Small intestine (tissue), 7 donors: ENCODE measurements around the gene MYZAP. TPM values are rescaled to one million over a fixed set of nuclear protein-coding genes. Genes with fewer than 3 reads are reported as not detected.
A peak's percentile ranks its signal among the peaks of the same experiment; 100 is the strongest.

ENCODE experiments used
- DNase-seq, 2 donors: peaks; one replicate each; pipeline versions ENCODE4 v3.0.0 to v3.0.0-alpha.2; 2013
- FAIRE-seq: peaks from 2 replicates; lab custom pipeline; 2012; peaks lifted over from hg19 to GRCh38; lab: Jason Lieb, UNC
- H3K27ac ChIP-seq, 3 donors: one replicate each; pipeline ENCODE4 v1.5.1; 2013; ENCODE audit warnings: low read length in 2 of 3, mild to moderate bottlenecking in 2 of 3, control low read depth in 1 of 3, inconsistent platforms in 1 of 3, low read depth in 1 of 3, moderate library complexity in 1 of 3
- H3K27me3 ChIP-seq, 3 donors: one replicate each; pipeline ENCODE4 v1.6.1; 2013; ENCODE audit warnings: low read length in 3 of 3, inconsistent platforms in 1 of 3; ENCODE audit not compliant: control insufficient read depth in 3 of 3, insufficient read depth in 3 of 3
- H3K36me3 ChIP-seq, 3 donors: one replicate each; pipeline ENCODE4 v1.6.1; 2013; ENCODE audit warnings: low read length in 3 of 3, inconsistent platforms in 1 of 3, low read depth in 1 of 3, mild to moderate bottlenecking in 1 of 3, moderate library complexity in 1 of 3; ENCODE audit not compliant: control insufficient read depth in 3 of 3, insufficient read depth in 2 of 3
- H3K4me1 ChIP-seq, 3 donors: one replicate each; pipeline ENCODE4 v1.6.1; 2013; ENCODE audit warnings: low read length in 2 of 3, inconsistent platforms in 1 of 3, low read depth in 1 of 3, mild to moderate bottlenecking in 1 of 3, moderate library complexity in 1 of 3; ENCODE audit not compliant: control insufficient read depth in 3 of 3, insufficient read depth in 2 of 3
- H3K4me3 ChIP-seq, 3 donors: one replicate each; pipeline ENCODE4 v1.5.1; 2013; ENCODE audit warnings: low read length in 3 of 3, control low read depth in 1 of 3, inconsistent platforms in 1 of 3, low read depth in 1 of 3, mild to moderate bottlenecking in 1 of 3, moderate library complexity in 1 of 3
- H3K9me3 ChIP-seq, 2 donors: one replicate each; pipeline ENCODE4 v1.6.1; 2013; ENCODE audit warnings: low read depth in 1 of 2, low read length in 1 of 2; ENCODE audit not compliant: control insufficient read depth in 2 of 2, insufficient read depth in 1 of 2
- WGBS, 3 donors: extraction: QIAGEN DNeasy Blood & Tissue Kit; methylation state at CpG; one replicate each; pipeline ENCODE4 v1.1.7; 2013; 5-methylcytosine and 5-hydroxymethylcytosine counted together
- polyA plus RNA-seq, 4 donors: library from polyadenylated mRNA; stranded (reverse) in 3 of 4; unstranded in 1 of 4; fragments of 200-250 nt in 3 of 4; fragments of 120-200 nt in 1 of 4; gene quantifications; one replicate each; pipeline versions ENCODE4 v1.2.1 to v1.2.3, GENCODE V29; 2013
- donor health status: healthy with polysubstance abuse.
- donor health status: control.
- donor health status: control.
- donor health status: Bipolar disorder and iron deficiency.
- donor health status: healthy.

Gene MYZAP
- polyA plus RNA-seq, 4 donors, result 12.8 to 38.6 (median 28.5) TPM

- Histone ChIP-seq H3K27ac (peak overlapping the region; percentile 21 to 65 (median 27)), H3K4me1 (peaks cover 0 to 33% (median under 1%) of the 10 kb centered on the region in 3 donors), H3K27me3 (peaks cover 0 to 4% (median 0%) of the 10 kb centered on the region in 3 donors), H3K4me3 (no peak overlapping the region), H3K9me3 (no peaks in the 10 kb centered on the region), H3K36me3 (no peaks in the 10 kb centered on the region)
- 8 to 22% (median 14%) methylated on average over 10 of the region's 10 CpGs for WGBS, 3 donors
- FAIRE-seq (no peak), DNase-seq (peak; percentile 51 to 76)
These were observed 26.4 kb upstream of the MYZAP start for GRCh38 chr15:57565311-57565710.

DNA sequence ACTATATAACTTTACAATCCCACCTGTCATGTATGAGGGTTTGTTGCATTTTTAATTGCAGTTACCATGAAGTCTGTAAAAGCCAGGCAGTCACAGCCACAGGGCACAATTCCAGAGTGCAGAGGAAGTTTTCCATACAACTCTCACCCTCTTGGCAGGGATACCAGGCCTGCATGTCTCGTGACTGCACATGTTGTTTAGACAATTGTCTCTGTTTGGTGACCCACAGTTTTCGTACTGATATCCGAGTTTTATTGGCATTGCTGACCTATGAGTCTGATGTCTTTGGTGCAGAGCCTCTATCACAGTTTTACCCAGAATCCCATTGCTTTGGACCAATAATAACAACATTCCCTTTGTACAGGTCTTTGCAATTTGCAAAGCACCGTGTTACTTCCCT, 24.9 kb upstream of the MYZAP start:
- FAIRE-seq, result no peak
- Histone ChIP-seq H3K4me1 (peaks cover 0 to 21% (median 0%) of the 10 kb centered on the region in 3 donors), H3K36me3 (no peaks in the 10 kb centered on the region), H3K27me3 (peaks cover 0 to 4% (median 0%) of the 10 kb centered on the region in 3 donors), H3K4me3 (no peak overlapping the region), H3K9me3 (no peaks in the 10 kb centered on the region), H3K27ac (peak overlapping the region in 2 of 3 donors; percentile 34 to 38)
- 12 to 45% (median 21%) methylated on average over 4 of the region's 4 CpGs for WGBS, 3 donors
- DNase-seq, result peak; percentile 57 to 67

DNA sequence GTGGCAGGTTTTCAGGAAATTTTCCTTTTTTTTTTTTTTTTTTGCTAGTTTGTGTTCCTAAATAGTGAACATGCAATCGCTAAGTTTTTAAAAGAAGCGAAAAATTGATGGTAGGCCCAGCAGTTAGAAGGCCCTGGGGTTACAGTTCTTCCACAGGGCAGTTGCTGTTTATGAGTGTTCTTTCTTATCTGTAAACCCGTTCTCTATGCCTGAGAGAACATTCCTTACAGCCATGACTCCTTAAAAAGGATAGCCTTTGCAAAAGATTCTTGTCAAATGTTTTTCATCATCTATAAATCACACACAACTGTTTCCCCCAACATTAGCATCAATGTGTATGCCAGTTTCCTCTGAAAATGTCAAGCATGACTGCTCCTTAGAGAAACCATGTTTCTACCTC, 23.8 kb upstream of the MYZAP start:
- Histone ChIP-seq H3K4me1 (peaks cover 0 to 19% (median 0%) of the 10 kb centered on the region in 3 donors), H3K27me3 (peaks cover 0 to 4% (median 0%) of the 10 kb centered on the region in 3 donors), H3K9me3 (no peaks in the 10 kb centered on the region), H3K4me3 (no peak overlapping the region), H3K36me3 (no peaks in the 10 kb centered on the region), H3K27ac (no peak overlapping the region)
- DNase-seq, result no peak
- WGBS, 3 donors, result 69 to 85% (median 75%) methylated on average over 3 of the region's 3 CpGs
- FAIRE-seq, result no peak

DNA sequence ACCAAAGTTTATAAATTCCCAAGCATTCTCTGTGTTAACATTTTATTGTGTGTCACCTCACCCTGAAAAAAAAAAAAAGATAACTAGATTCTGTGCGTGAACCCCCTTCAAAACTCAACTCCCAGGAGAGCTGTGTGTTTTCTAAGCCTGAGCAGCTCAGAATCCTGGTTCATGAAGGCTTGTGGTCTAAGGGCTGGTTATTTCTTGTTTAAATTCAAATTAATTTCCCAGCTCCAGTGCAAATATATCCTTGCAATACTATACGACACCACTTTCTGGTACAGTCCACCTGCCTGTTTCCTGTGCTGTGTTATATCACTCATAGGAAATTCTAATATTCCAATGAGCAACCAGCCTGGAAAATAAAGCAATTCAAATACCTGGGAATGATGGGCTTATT, 23.4 kb upstream of the MYZAP start:
- H3K9me3 ChIP-seq, result no peaks in the 10 kb centered on the region
- WGBS, 3 donors, result 84 to 92% (median 89%) methylated on average over 2 of the region's 2 CpGs
- H3K27me3 ChIP-seq, result peaks cover 0 to 4% (median 0%) of the 10 kb centered on the region in 3 donors
- H3K4me3 ChIP-seq, result no peak overlapping the region
- peaks cover 0 to 17% (median 0%) of the 10 kb centered on the region in 3 donors for H3K4me1 ChIP-seq
- DNase-seq (no peak), FAIRE-seq (no peak)
- no peak overlapping the region for H3K27ac ChIP-seq
- no peaks in the 10 kb centered on the region for H3K36me3 ChIP-seq

- H3K4me1 ChIP-seq, result peaks cover 0 to 11% (median 0%) of the 10 kb centered on the region in 3 donors
- no peaks in the 10 kb centered on the region for H3K36me3 ChIP-seq
- H3K4me3 ChIP-seq, result no peak overlapping the region
- peaks cover 0 to 3% (median 0%) of the 10 kb centered on the region in 3 donors for H3K27me3 ChIP-seq
- FAIRE-seq (no peak), DNase-seq (no peak)
- H3K9me3 ChIP-seq, result no peaks in the 10 kb centered on the region
- 74 to 95% (median 85%) methylated on average over 2 of the region's 2 CpGs for WGBS, 3 donors
- H3K27ac ChIP-seq, result no peak overlapping the region
These were observed 21.4 kb upstream of the MYZAP start for GRCh38 chr15:57570340-57570739.

DNA sequence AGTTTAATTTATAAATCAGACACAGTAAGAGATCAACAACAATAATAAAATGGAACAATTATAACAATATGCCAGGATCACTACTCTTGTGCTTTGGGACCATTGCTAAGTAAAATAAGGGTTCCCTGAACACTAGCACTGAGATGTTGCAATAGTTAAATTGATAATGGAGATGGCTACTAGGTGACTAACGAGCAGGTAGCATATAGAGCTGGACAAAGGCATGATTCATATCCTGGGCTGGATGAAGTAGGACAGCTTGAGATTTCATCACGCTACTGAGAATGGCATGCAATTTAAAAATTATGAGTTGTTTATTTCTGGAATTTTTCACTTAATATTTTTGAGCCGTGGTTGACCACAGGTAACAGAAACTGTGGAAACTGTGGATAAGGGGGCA, 20.7 kb upstream of the MYZAP start:
- no peaks in the 10 kb centered on the region for H3K27me3 ChIP-seq
- H3K36me3 ChIP-seq, result no peaks in the 10 kb centered on the region
- no peaks in the 10 kb centered on the region for H3K9me3 ChIP-seq
- H3K4me3 ChIP-seq, result no peak overlapping the region
- FAIRE-seq, result no peak
- DNase-seq, result no peak
- WGBS, 3 donors, result 63 to 73% (median 68%) methylated on average over 3 of the region's 3 CpGs
- H3K27ac ChIP-seq, result no peak overlapping the region
- H3K4me1 ChIP-seq, result peaks cover 0 to 6% (median 0%) of the 10 kb centered on the region in 3 donors

GRCh38 chr15:57571725-57572124, 20.0 kb upstream of the MYZAP start:
- Histone ChIP-seq H3K36me3 (no peaks in the 10 kb centered on the region), H3K9me3 (no peaks in the 10 kb centered on the region), H3K4me3 (no peak overlapping the region), H3K4me1 (peaks cover 0 to 4% (median 0%) of the 10 kb centered on the region in 3 donors), H3K27ac (no peak overlapping the region), H3K27me3 (no peaks in the 10 kb centered on the region)
- FAIRE-seq (no peak), DNase-seq (no peak)
- WGBS, 3 donors, result 93 to 95% (median 94%) methylated on average over 7 of the region's 7 CpGs

- DNase-seq (no peak), FAIRE-seq (no peak)
- Histone ChIP-seq H3K4me3 (no peak overlapping the region), H3K9me3 (no peaks in the 10 kb centered on the region), H3K36me3 (no peaks in the 10 kb centered on the region), H3K27ac (no peak overlapping the region), H3K4me1 (no peaks in the 10 kb centered on the region), H3K27me3 (no peaks in the 10 kb centered on the region)
- WGBS, 3 donors, result 93 to 94% (median 94%) methylated on average over 3 of the region's 3 CpGs
These were observed 19.2 kb upstream of the MYZAP start for GRCh38 chr15:57572468-57572867.

DNA sequence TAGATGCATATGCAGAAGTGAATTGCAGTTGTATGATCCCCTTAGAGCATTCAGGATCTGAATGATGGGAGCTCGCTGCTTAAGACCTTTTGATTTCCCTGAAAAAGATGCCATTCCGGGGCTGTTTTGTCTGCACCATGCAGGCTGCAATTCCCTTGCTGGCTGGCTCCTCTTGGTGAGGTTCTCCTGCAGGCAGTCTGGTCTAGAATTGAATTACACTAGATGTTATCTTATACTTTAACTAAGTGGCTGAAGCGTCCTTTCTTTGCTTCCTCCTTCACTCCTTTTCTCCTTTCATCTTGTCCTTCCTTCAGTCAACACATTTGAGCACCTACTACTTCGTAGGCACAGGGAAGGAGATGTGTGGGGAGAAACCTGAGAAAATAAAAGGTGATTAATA, 18.6 kb upstream of the MYZAP start:
- Histone ChIP-seq H3K27me3 (no peaks in the 10 kb centered on the region), H3K9me3 (no peaks in the 10 kb centered on the region), H3K4me3 (no peak overlapping the region), H3K36me3 (no peaks in the 10 kb centered on the region), H3K4me1 (peaks cover 0 to 7% (median 0%) of the 10 kb centered on the region in 3 donors), H3K27ac (no peak overlapping the region)
- 74 to 85% (median 82%) methylated on average over 4 of the region's 4 CpGs for WGBS, 3 donors
- FAIRE-seq (no peak), DNase-seq (no peak)
